ENCODE measurements around the gene TMEM143.
"Not testable (repeated sequence)": the region's sequence is repeated elsewhere in the genome, so short reads cannot be mapped to it uniquely, and the experiment has no call there.

TMEM143 gene

GRCh38 chr19:48386981-48387380 is 23.2 kb upstream of the TMEM143 start:
- H3K4me3 ChIP-seq (ENCODE audit: low read length): no peak overlapping the region
- peaks cover 58% of the 10 kb centered on the region for H3K36me3 ChIP-seq (ENCODE audit: control insufficient read depth, low read depth, low read length)
- H3K9ac ChIP-seq (ENCODE audit: low read length): no peak overlapping the region

GRCh38 chr19:48385461-48386087 is 21.8 kb upstream of the TMEM143 start:
- Histone ChIP-seq H3K27me3 (ENCODE audit: control insufficient read depth, insufficient read depth, low read length) (no peaks in the 10 kb centered on the region), H3K9ac (ENCODE audit: low read length) (no peak overlapping the region), H3K4me1 (ENCODE audit: control insufficient read depth, low read depth, low read length) (no peaks in the 10 kb centered on the region), H3K27ac (ENCODE audit: low read length) (no peak overlapping the region), H3K36me3 (ENCODE audit: control insufficient read depth, low read depth, low read length) (peaks cover 62% of the 10 kb centered on the region), H3K4me3 (ENCODE audit: low read length) (no peak overlapping the region), H3K9me3 (ENCODE audit: control insufficient read depth, low read depth, low read length) (no peaks in the 10 kb centered on the region)

More at GRCh38 chr19:48386981-48387380, 23.2 kb upstream of the TMEM143 start:
- Histone ChIP-seq H3K4me1 (ENCODE audit: control insufficient read depth, low read depth, low read length) (no peaks in the 10 kb centered on the region), H3K9me3 (ENCODE audit: control insufficient read depth, low read depth, low read length) (no peaks in the 10 kb centered on the region), H3K27me3 (ENCODE audit: control insufficient read depth, insufficient read depth, low read length) (no peaks in the 10 kb centered on the region), H3K27ac (ENCODE audit: low read length) (no peak overlapping the region)

- Histone ChIP-seq H3K36me3 (ENCODE audit: control insufficient read depth, low read depth, low read length) (peaks cover 44% of the 10 kb centered on the region), H3K4me1 (ENCODE audit: control insufficient read depth, low read depth, low read length) (no peaks in the 10 kb centered on the region), H3K27ac (ENCODE audit: low read length) (no peak overlapping the region)
Measured at GRCh38 chr19:48382286-48382685, 18.5 kb upstream of the TMEM143 start.

GRCh38 chr19:48381178-48381950 is 17.6 kb upstream of the TMEM143 start:
- H3K9ac ChIP-seq (ENCODE audit: low read length): no peak overlapping the region
- no peaks in the 10 kb centered on the region for H3K9me3 ChIP-seq (ENCODE audit: control insufficient read depth, low read depth, low read length)
- no peaks in the 10 kb centered on the region for H3K4me1 ChIP-seq (ENCODE audit: control insufficient read depth, low read depth, low read length)
- H3K27me3 ChIP-seq (ENCODE audit: control insufficient read depth, insufficient read depth, low read length): no peaks in the 10 kb centered on the region
- no peak overlapping the region for H3K27ac ChIP-seq (ENCODE audit: low read length)
- H3K36me3 ChIP-seq (ENCODE audit: control insufficient read depth, low read depth, low read length): peaks cover 38% of the 10 kb centered on the region
- no peak overlapping the region for H3K4me3 ChIP-seq (ENCODE audit: low read length)

More at GRCh38 chr19:48382286-48382685, 18.5 kb upstream of the TMEM143 start:
- no peaks in the 10 kb centered on the region for H3K9me3 ChIP-seq (ENCODE audit: control insufficient read depth, low read depth, low read length)
- no peak overlapping the region for H3K9ac ChIP-seq (ENCODE audit: low read length)
- no peaks in the 10 kb centered on the region for H3K27me3 ChIP-seq (ENCODE audit: control insufficient read depth, insufficient read depth, low read length)
- no peak overlapping the region for H3K4me3 ChIP-seq (ENCODE audit: low read length)

GRCh38 chr19:48379058-48379457 is 15.3 kb upstream of the TMEM143 start:
- Histone ChIP-seq H3K9me3 (ENCODE audit: control insufficient read depth, low read depth, low read length) (no peaks in the 10 kb centered on the region), H3K4me1 (ENCODE audit: control insufficient read depth, low read depth, low read length) (no peaks in the 10 kb centered on the region), H3K27ac (ENCODE audit: low read length) (no peak overlapping the region), H3K27me3 (ENCODE audit: control insufficient read depth, insufficient read depth, low read length) (no peaks in the 10 kb centered on the region), H3K9ac (ENCODE audit: low read length) (no peak overlapping the region), H3K4me3 (ENCODE audit: low read length) (no peak overlapping the region), H3K36me3 (ENCODE audit: control insufficient read depth, low read depth, low read length) (peaks cover 18% of the 10 kb centered on the region)

GRCh38 chr19:48378194-48378570 is 14.4 kb upstream of the TMEM143 start:
- no peak overlapping the region for H3K27ac ChIP-seq (ENCODE audit: low read length)
- H3K9ac ChIP-seq (ENCODE audit: low read length): no peak overlapping the region
- no peak overlapping the region for H3K4me3 ChIP-seq (ENCODE audit: low read length)
- H3K9me3 ChIP-seq (ENCODE audit: control insufficient read depth, low read depth, low read length): no peaks in the 10 kb centered on the region
- H3K36me3 ChIP-seq (ENCODE audit: control insufficient read depth, low read depth, low read length): peaks cover 12% of the 10 kb centered on the region
- H3K27me3 ChIP-seq (ENCODE audit: control insufficient read depth, insufficient read depth, low read length): no peaks in the 10 kb centered on the region
- H3K4me1 ChIP-seq (ENCODE audit: control insufficient read depth, low read depth, low read length): no peaks in the 10 kb centered on the region

- Histone ChIP-seq H3K27ac (ENCODE audit: low read length) (no peak overlapping the region), H3K9ac (ENCODE audit: low read length) (no peak overlapping the region), H3K4me3 (ENCODE audit: low read length) (no peak overlapping the region), H3K4me1 (ENCODE audit: control insufficient read depth, low read depth, low read length) (no peaks in the 10 kb centered on the region), H3K9me3 (ENCODE audit: control insufficient read depth, low read depth, low read length) (no peaks in the 10 kb centered on the region), H3K36me3 (ENCODE audit: control insufficient read depth, low read depth, low read length) (no peaks in the 10 kb centered on the region), H3K27me3 (ENCODE audit: control insufficient read depth, insufficient read depth, low read length) (no peaks in the 10 kb centered on the region)
Measured at GRCh38 chr19:48373567-48373966, 9.8 kb upstream of the TMEM143 start.

- H3K27ac ChIP-seq (ENCODE audit: low read length): no peak overlapping the region
- no peak overlapping the region for H3K9ac ChIP-seq (ENCODE audit: low read length)
- no peak overlapping the region for H3K4me3 ChIP-seq (ENCODE audit: low read length)
Measured at GRCh38 chr19:48372904-48373303, 9.2 kb upstream of the TMEM143 start.

GRCh38 chr19:48371771-48372170 is 8.0 kb upstream of the TMEM143 start:
- not testable (repeated sequence) for H3K4me3 ChIP-seq (ENCODE audit: low read length); H3K9me3 ChIP-seq (ENCODE audit: control insufficient read depth, low read depth, low read length); H3K4me1 ChIP-seq (ENCODE audit: control insufficient read depth, low read depth, low read length); H3K27ac ChIP-seq (ENCODE audit: low read length); H3K36me3 ChIP-seq (ENCODE audit: control insufficient read depth, low read depth, low read length); H3K27me3 ChIP-seq (ENCODE audit: control insufficient read depth, insufficient read depth, low read length); H3K9ac ChIP-seq (ENCODE audit: low read length)

More at GRCh38 chr19:48372904-48373303, 9.2 kb upstream of the TMEM143 start:
- Histone ChIP-seq H3K4me1 (ENCODE audit: control insufficient read depth, low read depth, low read length) (no peaks in the 10 kb centered on the region), H3K36me3 (ENCODE audit: control insufficient read depth, low read depth, low read length) (no peaks in the 10 kb centered on the region), H3K27me3 (ENCODE audit: control insufficient read depth, insufficient read depth, low read length) (no peaks in the 10 kb centered on the region), H3K9me3 (ENCODE audit: control insufficient read depth, low read depth, low read length) (no peaks in the 10 kb centered on the region)

- no peak overlapping the region for H3K9ac ChIP-seq (ENCODE audit: low read length)
- H3K27me3 ChIP-seq (ENCODE audit: control insufficient read depth, insufficient read depth, low read length): no peaks in the 10 kb centered on the region
- no peak overlapping the region for H3K4me3 ChIP-seq (ENCODE audit: low read length)
- H3K9me3 ChIP-seq (ENCODE audit: control insufficient read depth, low read depth, low read length): no peaks in the 10 kb centered on the region
- no peaks in the 10 kb centered on the region for H3K4me1 ChIP-seq (ENCODE audit: control insufficient read depth, low read depth, low read length)
- H3K27ac ChIP-seq (ENCODE audit: low read length): no peak overlapping the region
- H3K36me3 ChIP-seq (ENCODE audit: control insufficient read depth, low read depth, low read length): no peaks in the 10 kb centered on the region
Measured at GRCh38 chr19:48371367-48371766, 7.6 kb upstream of the TMEM143 start.

- H3K9ac ChIP-seq (ENCODE audit: low read length): no peak overlapping the region
- no peak overlapping the region for H3K27ac ChIP-seq (ENCODE audit: low read length)
- no peaks in the 10 kb centered on the region for H3K9me3 ChIP-seq (ENCODE audit: control insufficient read depth, low read depth, low read length)
Measured at GRCh38 chr19:48370955-48371354, 7.2 kb upstream of the TMEM143 start.

GRCh38 chr19:48368936-48369335 is 5.2 kb upstream of the TMEM143 start:
- no peaks in the 10 kb centered on the region for H3K9me3 ChIP-seq (ENCODE audit: control insufficient read depth, low read depth, low read length)
- no peak overlapping the region for H3K9ac ChIP-seq (ENCODE audit: low read length)
- H3K27ac ChIP-seq (ENCODE audit: low read length): no peak overlapping the region

More at GRCh38 chr19:48370955-48371354, 7.2 kb upstream of the TMEM143 start:
- Histone ChIP-seq H3K36me3 (ENCODE audit: control insufficient read depth, low read depth, low read length) (no peaks in the 10 kb centered on the region), H3K27me3 (ENCODE audit: control insufficient read depth, insufficient read depth, low read length) (no peaks in the 10 kb centered on the region), H3K4me1 (ENCODE audit: control insufficient read depth, low read depth, low read length) (no peaks in the 10 kb centered on the region), H3K4me3 (ENCODE audit: low read length) (no peak overlapping the region)

More at GRCh38 chr19:48368936-48369335, 5.2 kb upstream of the TMEM143 start:
- Histone ChIP-seq H3K4me1 (ENCODE audit: control insufficient read depth, low read depth, low read length) (peaks cover 3% of the 10 kb centered on the region), H3K36me3 (ENCODE audit: control insufficient read depth, low read depth, low read length) (no peaks in the 10 kb centered on the region), H3K4me3 (ENCODE audit: low read length) (no peak overlapping the region), H3K27me3 (ENCODE audit: control insufficient read depth, insufficient read depth, low read length) (no peaks in the 10 kb centered on the region)
